GM12865 (cell line): ENCODE measurements around the gene RNF19B.

Experiments
- DNase-seq: peaks from one replicate; pipeline ENCODE4 v3.0.0; 2010; ENCODE audit warnings: low read depth
- H3K4me3 ChIP-seq: 2 replicates; pipeline ENCODE4 v1.5.1; 2011; ENCODE audit warnings: mild to moderate bottlenecking, low read depth, low read length, control low read depth
- TF ChIP-seq, protein P1 (sequence below): IDR thresholded peaks from 2 replicates; pipeline ENCODE4 v1.5.1; 2011; ENCODE audit warnings: low read length, control low read depth, low read depth, inconsistent platforms; ENCODE audit not compliant: insufficient read depth; ENCODE audit errors: missing control alignments

The RNF19B gene

DNA sequence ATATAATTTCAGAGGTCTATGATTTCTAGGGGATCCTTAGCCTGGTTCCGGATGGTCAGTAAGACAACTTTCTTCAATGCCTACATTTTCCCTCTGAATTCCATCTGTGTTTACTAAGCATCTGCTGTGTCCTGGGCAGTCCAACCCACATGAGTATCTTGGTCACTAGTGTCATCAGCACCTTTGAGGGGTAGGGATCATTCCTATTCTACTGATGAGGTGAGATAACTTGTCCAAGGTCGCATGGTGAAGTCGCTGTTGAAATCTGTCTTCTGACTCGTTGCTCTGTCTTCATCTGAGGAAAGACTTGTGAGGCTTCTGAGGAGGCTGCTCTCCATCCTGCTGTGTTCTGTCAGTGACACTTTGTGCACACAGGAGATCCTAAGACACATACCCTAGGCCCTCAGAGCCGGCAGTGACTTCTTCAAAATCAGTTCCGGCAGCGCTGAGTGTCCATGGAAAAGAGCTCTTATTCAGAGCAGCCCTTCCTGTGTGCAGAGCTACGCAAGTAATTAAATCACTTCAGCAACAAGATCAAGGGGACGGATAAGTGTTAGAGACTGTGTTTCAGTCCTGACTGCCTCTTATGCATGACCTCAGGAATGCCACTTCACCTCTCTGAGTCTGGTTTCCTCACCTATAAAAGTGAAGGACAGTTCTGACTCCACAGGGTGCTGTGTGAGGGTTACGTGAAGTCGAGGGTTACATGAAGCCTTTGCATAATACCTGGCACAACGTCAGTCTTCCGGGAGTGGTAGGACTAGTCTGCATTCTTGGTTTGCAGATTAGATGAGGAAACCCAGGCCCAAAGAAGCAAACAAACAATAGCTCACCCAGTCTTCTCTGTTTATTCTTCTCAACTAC, 43.7 kb upstream of the RNF19B start:
- TF ChIP-seq, protein P1, sequence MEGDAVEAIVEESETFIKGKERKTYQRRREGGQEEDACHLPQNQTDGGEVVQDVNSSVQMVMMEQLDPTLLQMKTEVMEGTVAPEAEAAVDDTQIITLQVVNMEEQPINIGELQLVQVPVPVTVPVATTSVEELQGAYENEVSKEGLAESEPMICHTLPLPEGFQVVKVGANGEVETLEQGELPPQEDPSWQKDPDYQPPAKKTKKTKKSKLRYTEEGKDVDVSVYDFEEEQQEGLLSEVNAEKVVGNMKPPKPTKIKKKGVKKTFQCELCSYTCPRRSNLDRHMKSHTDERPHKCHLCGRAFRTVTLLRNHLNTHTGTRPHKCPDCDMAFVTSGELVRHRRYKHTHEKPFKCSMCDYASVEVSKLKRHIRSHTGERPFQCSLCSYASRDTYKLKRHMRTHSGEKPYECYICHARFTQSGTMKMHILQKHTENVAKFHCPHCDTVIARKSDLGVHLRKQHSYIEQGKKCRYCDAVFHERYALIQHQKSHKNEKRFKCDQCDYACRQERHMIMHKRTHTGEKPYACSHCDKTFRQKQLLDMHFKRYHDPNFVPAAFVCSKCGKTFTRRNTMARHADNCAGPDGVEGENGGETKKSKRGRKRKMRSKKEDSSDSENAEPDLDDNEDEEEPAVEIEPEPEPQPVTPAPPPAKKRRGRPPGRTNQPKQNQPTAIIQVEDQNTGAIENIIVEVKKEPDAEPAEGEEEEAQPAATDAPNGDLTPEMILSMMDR, result no peak
- H3K4me3 ChIP-seq, result no peak overlapping the region
- DNase-seq, result no peak

DNA sequence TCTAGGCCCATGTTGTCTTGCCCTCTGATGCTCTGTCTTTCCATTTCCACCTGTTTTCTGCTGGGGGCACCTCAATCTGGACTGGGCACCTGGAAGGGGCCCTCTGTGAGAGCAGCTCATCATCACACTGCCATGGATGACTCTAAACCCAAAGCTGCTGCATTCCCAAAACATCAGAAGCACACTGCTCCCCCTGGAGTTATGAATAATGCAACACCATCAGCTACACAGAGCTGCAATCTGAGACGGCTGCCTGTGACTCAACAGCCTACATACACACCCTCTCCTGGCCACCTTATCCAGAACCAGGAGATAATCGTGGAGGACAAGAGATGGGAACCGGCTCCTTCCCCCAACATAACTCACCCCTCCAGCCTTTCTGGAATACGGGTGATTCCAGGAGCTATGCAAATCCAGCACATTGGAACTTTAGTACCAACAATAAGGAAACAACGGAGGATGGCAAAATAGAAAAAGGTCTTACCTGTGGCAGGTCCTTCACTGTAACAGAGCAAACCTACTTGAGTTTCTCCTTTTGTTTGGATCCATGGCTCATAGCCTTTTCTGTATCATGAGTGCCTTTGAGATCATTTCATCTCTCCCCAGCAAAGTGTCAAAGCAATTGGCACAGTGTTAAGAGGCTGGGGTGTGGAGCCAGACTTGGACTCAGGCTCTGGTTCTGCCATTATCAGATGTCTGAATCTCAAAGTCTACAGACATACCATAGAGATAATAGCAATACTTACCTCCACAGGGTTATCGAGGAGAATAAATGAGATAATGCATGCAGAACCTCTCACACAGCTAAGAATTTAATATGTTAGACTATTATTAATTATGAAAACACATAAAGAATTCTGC, 42.8 kb upstream of the RNF19B start:
- TF ChIP-seq, protein P1, result peak; percentile 25
- peak; percentile 41 for DNase-seq

DNA sequence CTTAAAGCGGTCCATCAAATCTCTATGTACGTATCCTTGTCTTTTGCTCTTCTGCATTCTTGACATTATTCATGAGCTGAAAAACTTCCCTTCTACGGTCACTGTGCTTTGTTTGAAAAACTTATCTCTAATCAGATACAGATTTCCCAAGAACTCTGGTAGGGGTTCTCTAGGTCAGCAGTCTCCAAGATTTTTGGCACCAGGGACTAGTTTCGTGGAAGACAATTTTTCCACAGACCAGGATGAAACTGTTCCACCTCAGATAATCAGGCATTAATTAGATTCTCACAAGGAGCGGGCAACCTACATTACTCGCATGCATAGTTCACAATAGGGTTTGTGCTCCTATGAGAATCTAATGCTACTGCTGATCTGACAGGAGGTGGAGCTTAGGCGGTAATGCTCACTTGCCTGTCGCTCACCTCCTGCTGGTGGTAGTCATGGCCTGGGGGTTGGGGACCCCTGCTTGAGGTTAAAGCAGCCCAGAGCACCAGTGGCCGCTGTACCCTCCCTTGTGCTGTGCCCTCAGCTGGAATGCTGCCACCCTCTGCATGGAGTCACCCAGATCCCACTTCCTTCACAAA, 41.3 kb upstream of the RNF19B start:
- no peak overlapping the region for H3K4me3 ChIP-seq
- TF ChIP-seq, protein P1, result no peak
- DNase-seq, result no peak

More for the DNA sequence above, 42.8 kb upstream of the RNF19B start:
- H3K4me3 ChIP-seq, result no peak overlapping the region

DNA sequence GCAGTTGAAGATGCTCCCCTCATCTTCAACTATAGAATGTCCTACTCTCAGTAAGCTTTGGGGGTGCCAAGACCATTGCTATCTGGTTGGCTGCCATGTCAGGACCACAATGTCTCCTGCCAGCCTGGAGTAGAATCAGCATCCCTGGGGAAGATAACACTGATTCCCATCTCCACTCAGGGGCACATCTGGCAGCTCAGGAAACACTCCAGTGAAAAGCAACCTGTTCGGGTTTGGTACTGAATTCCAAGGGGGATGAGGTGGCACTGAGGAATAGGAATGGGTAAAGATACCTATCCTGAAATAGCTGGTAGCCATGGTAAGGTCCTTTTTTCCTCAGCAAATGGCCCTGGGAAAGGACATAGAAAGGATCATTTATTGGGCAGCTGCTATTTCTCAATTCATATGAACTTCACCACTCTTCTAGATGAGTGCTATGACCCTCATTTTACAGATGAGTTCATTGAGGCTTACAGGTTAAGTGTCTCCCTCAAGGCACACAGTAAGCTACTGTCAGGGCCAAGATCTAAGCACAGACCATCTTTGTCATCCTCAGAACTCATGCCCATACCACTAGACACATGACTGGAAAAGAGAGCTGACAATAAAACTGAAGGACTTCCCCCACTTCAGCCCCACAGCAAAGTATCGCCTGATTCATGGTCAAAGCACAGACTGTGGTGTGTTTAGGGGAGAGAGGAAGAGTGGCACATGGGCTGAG, 40.7 kb upstream of the RNF19B start:
- TF ChIP-seq, protein P1, result no peak
- H3K4me3 ChIP-seq, result no peak overlapping the region
- no peak for DNase-seq

DNA sequence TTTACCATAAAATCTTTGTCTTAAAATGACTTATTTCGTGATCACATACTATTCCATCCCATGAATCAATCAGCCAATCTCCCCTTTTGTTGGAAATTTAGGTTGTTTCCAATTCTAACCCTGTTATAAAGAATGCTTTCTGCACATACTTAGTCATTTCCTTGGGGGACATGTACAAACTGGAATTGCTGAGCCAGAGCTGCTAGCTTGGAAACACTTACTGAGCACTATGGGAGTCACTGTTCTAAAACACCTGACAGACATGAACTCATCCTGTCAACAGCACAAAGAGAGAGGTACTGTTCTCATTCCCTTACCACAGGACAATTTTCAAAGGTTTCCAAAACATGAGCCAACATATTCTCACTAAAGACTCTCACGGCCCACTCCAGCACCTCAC, 40.0 kb upstream of the RNF19B start:
- TF ChIP-seq, protein P1, result no peak

DNA sequence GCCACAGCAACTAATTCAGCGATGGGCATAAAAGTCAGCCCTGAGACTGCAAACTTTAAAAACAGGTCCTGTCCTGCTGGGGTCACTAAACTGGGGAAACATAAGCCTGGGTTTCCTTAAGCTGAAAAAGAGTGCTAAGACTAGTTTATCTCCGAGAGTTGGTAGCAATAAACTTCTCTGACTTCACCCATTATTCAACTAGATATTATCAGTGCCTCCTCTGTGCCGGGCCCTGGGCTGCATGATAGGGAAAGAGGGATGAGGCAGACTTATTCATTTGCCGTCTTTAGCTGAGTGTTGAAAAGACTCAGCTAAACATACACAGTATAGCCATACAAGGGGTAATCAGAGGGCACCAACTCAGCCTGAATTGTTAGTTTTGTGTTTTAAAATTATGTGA, 39.0 kb upstream of the RNF19B start:
- no peak for DNase-seq
- TF ChIP-seq, protein P1, result no peak
- H3K4me3 ChIP-seq, result no peak overlapping the region

More for the DNA sequence above, 40.0 kb upstream of the RNF19B start:
- H3K4me3 ChIP-seq, result no peak overlapping the region
- no peak for DNase-seq
